Dermis blood vessel endothelial cell (primary cell): Measurements from ENCODE around the gene SMIM8. TPM values are rescaled to one million over a fixed set of nuclear protein-coding genes. Genes with fewer than 3 reads are reported as not detected.
"Not testable (repeated sequence)": the region's sequence is repeated elsewhere in the genome, so short reads cannot be mapped to it uniquely, and the experiment has no call there.

Experiments used
- DNase-seq: peaks from one replicate; pipeline ENCODE4 v3.0.0; 2010
- total RNA-seq: library from RNA; depleted of rRNA; stranded (reverse); fragments of >200 nt; gene quantifications from 2 replicates; pipeline ENCODE4 v1.2.3, GENCODE V29; 2014

The SMIM8 gene
- 3.8 and 4.3 TPM in 2 replicates for total RNA-seq

GRCh38 chr6:87322304-87323212 lies at the start of gene SMIM8:
Gene SMIM8, plus strand, starts transcription at chr6:87322588. Its CDS starts 14,444 bp downstream, at chr6:87337032.
- peak; percentile 83 for DNase-seq

GRCh38 chr6:87274660-87275274 lies 47.6 kb upstream of the SMIM8 start:
- peak; percentile 15 for DNase-seq

GRCh38 chr6:87276624-87277023 lies 45.8 kb upstream of the SMIM8 start:
- DNase-seq: no peak

GRCh38 chr6:87277123-87277522 lies 45.3 kb upstream of the SMIM8 start:
- DNase-seq: peak; percentile 59

- DNase-seq: no peak
Measured at GRCh38 chr6:87279196-87279595, 43.2 kb upstream of the SMIM8 start.

GRCh38 chr6:87281426-87281825 lies 41.0 kb upstream of the SMIM8 start:
- DNase-seq: peak; percentile 40

GRCh38 chr6:87282743-87283142 lies 39.6 kb upstream of the SMIM8 start:
- DNase-seq: no peak

- DNase-seq: no peak
Measured at GRCh38 chr6:87283461-87283860, 38.9 kb upstream of the SMIM8 start.

- DNase-seq: peak; percentile 77
Measured at GRCh38 chr6:87287251-87287650, 35.1 kb upstream of the SMIM8 start.

- DNase-seq: no peak
Measured at GRCh38 chr6:87289571-87289970, 32.8 kb upstream of the SMIM8 start.

GRCh38 chr6:87291883-87292282 lies 30.5 kb upstream of the SMIM8 start:
- DNase-seq: peak; percentile 12

- DNase-seq: no peak
Measured at GRCh38 chr6:87293526-87293925, 28.9 kb upstream of the SMIM8 start.

GRCh38 chr6:87297119-87297518 lies 25.3 kb upstream of the SMIM8 start:
- DNase-seq: no peak

- not testable (repeated sequence) for DNase-seq
Measured at GRCh38 chr6:87301277-87301676, 21.1 kb upstream of the SMIM8 start.

- DNase-seq: no peak
Measured at GRCh38 chr6:87308970-87309369, 13.4 kb upstream of the SMIM8 start.

GRCh38 chr6:87312860-87313259 lies 9.5 kb upstream of the SMIM8 start:
- DNase-seq: no peak

- DNase-seq: no peak
Measured at GRCh38 chr6:87315071-87315470, 7.3 kb upstream of the SMIM8 start.

GRCh38 chr6:87319271-87319987 lies 3.0 kb upstream of the SMIM8 start:
- no peak for DNase-seq

- not testable (repeated sequence) for DNase-seq
Measured at GRCh38 chr6:87323880-87324279, 1.5 kb downstream of the SMIM8 start.

- no peak for DNase-seq
Measured at GRCh38 chr6:87330961-87331360, 8.6 kb downstream of the SMIM8 start.

- DNase-seq: no peak
Measured at GRCh38 chr6:87333033-87333432, 10.6 kb downstream of the SMIM8 start.

GRCh38 chr6:87333591-87334181 lies 11.3 kb downstream of the SMIM8 start:
- DNase-seq: no peak

GRCh38 chr6:87334683-87335082 lies 12.3 kb downstream of the SMIM8 start:
- no peak for DNase-seq
